IMR-90 (cell line): ENCODE results near the gene ZBTB4. TPM values are rescaled to one million over a fixed set of nuclear protein-coding genes. Genes with fewer than 3 reads are reported as not detected.

ENCODE experiments used
- ATAC-seq: fragments of 200-7000 bp; cut with Tn5 transposase; 2 replicates; pipeline ENCODE4 v1.9.1; 2020; ENCODE audit warnings: low read depth, mild to moderate bottlenecking, moderate library complexity
- BruUV-seq: library from RNA; stranded (reverse); fragments of 400-500 nt; replicated peaks from 2 replicates; lab custom pipeline; 2021; lab: Mats Ljungman, UMichigan
- CTCF ChIA-PET: fragments of 300-600 bp; formaldehyde crosslinking; extraction: SDS; loops from one replicate; lab custom pipeline; 2021; ENCODE audit warnings: antibody characterized with exemption; lab: Yijun Ruan, JAX
- POLR2A ChIA-PET: fragments of 300-600 bp; sonication (Branson Sonifier 250); formaldehyde crosslinking; loops from one replicate; lab custom pipeline; 2022; ENCODE audit warnings: antibody characterized with exemption; ENCODE audit not compliant: unreplicated experiment; lab: Charles Lee
- DNase-seq: peaks from one replicate; pipeline ENCODE4 v3.0.0; 2013
- H2AFZ ChIP-seq: replicated peaks from 2 replicates; pipeline ENCODE3; 2013; ENCODE audit warnings: low read length, mild to moderate bottlenecking; ENCODE audit not compliant: poor library complexity
- H2AK5ac ChIP-seq: 2 replicates; pipeline ENCODE4 v1.6.1; 2013; ENCODE audit warnings: low read depth, low read length, inconsistent platforms
- H2AK9ac ChIP-seq: replicated peaks from 2 replicates; pipeline ENCODE3; 2013; ENCODE audit warnings: mild to moderate bottlenecking, low read depth, low read length, moderate library complexity; ENCODE audit not compliant: poor library complexity
- H2BK120ac ChIP-seq: 2 replicates; pipeline ENCODE4 v1.6.1; 2013; ENCODE audit warnings: low read depth, low read length, inconsistent platforms
- H2BK15ac ChIP-seq: 3 replicates; pipeline ENCODE4 v1.6.1; 2013; ENCODE audit warnings: low read depth, low read length, inconsistent platforms
- H2BK20ac ChIP-seq: 2 replicates; pipeline ENCODE4 v1.6.1; 2013; ENCODE audit warnings: low read depth, mild to moderate bottlenecking, inconsistent platforms, low read length, moderate library complexity
- H2BK5ac ChIP-seq: 2 replicates; pipeline ENCODE4 v1.6.1; 2013; ENCODE audit warnings: mild to moderate bottlenecking, low read depth, low read length, inconsistent platforms; ENCODE audit not compliant: poor library complexity, severe bottlenecking
- H3K14ac ChIP-seq: replicated peaks from 2 replicates; pipeline ENCODE4 v1.6.1; 2013; ENCODE audit warnings: low read depth, low read length, inconsistent platforms
- H3K18ac ChIP-seq: 2 replicates; pipeline ENCODE4 v1.6.1; 2013; ENCODE audit warnings: low read depth, low read length, control low read depth
- H3K23ac ChIP-seq: 2 replicates; pipeline ENCODE4 v1.6.1; 2013; ENCODE audit warnings: low read depth, low read length, inconsistent platforms
- H3K27ac ChIP-seq: 2 replicates; pipeline ENCODE4 v1.5.1; 2013; ENCODE audit warnings: mild to moderate bottlenecking, control low read depth, low read length; ENCODE audit not compliant: insufficient read depth
- H3K27me3 ChIP-seq: 2 replicates; pipeline ENCODE4 v1.6.1; 2013; ENCODE audit warnings: low read length; ENCODE audit not compliant: control insufficient read depth, insufficient read depth
- H3K36me3 ChIP-seq: 2 replicates; pipeline ENCODE4 v1.6.1; 2013; ENCODE audit warnings: low read length, mixed read lengths; ENCODE audit not compliant: control insufficient read depth, insufficient read depth
- H3K4ac ChIP-seq: 2 replicates; pipeline ENCODE4 v1.6.1; 2013; ENCODE audit warnings: low read depth, low read length, inconsistent platforms
- H3K4me1 ChIP-seq: 2 replicates; pipeline ENCODE4 v1.6.1; 2013; ENCODE audit warnings: low read length, mixed read lengths; ENCODE audit not compliant: control insufficient read depth, insufficient read depth
- H3K4me2 ChIP-seq: 2 replicates; pipeline ENCODE4 v1.6.1; 2013; ENCODE audit warnings: low read depth, mild to moderate bottlenecking, control low read depth, low read length, moderate library complexity
- H3K4me3 ChIP-seq: 2 replicates; pipeline ENCODE4 v1.5.1; 2013; ENCODE audit warnings: low read depth, mild to moderate bottlenecking, control low read depth, low read length, moderate library complexity; ENCODE audit not compliant: insufficient read depth
- H3K56ac ChIP-seq: 2 replicates; pipeline ENCODE4 v1.6.1; 2013; ENCODE audit warnings: low read length, inconsistent platforms; ENCODE audit not compliant: insufficient read depth; ENCODE audit errors: extremely low read depth
- H3K79me1 ChIP-seq, 2 experiments: 2 replicates each; pipeline ENCODE4 v1.6.1; 2013; ENCODE audit warnings: low read length in 2 of 2, inconsistent platforms in 1 of 2, low read depth in 1 of 2
- H3K9ac ChIP-seq: 2 replicates; pipeline ENCODE4 v1.6.1; 2013; ENCODE audit warnings: low read depth, low read length, control low read depth
- H3K9me1 ChIP-seq: 2 replicates; pipeline ENCODE4 v1.6.1; 2013; ENCODE audit warnings: low read length, inconsistent platforms; ENCODE audit not compliant: insufficient read depth
- H3K9me3 ChIP-seq: 2 replicates; pipeline ENCODE4 v1.6.1; 2013; ENCODE audit warnings: low read length; ENCODE audit not compliant: control insufficient read depth, insufficient read depth
- H4K20me1 ChIP-seq: 2 replicates; pipeline ENCODE4 v1.6.1; 2013; ENCODE audit warnings: low read length, inconsistent platforms; ENCODE audit not compliant: insufficient read depth
- H4K5ac ChIP-seq: 2 replicates; pipeline ENCODE4 v1.6.1; 2013; ENCODE audit warnings: mild to moderate bottlenecking, low read depth, low read length, control low read depth
- H4K8ac ChIP-seq, 2 experiments: 2 replicates each; pipeline ENCODE4 v1.6.1; 2013; ENCODE audit warnings: low read depth in 2 of 2, low read length in 2 of 2, control low read depth in 1 of 2, inconsistent platforms in 1 of 2
- H4K91ac ChIP-seq: 2 replicates; pipeline ENCODE4 v1.6.1; 2013; ENCODE audit warnings: low read depth, low read length, inconsistent platforms; ENCODE audit not compliant: insufficient read depth
- BHLHE40 ChIP-seq: fragments of 150-350 bp; IDR thresholded peaks from 2 replicates; pipeline ENCODE4 v1.6.1; 2016; ENCODE audit warnings: mild to moderate bottlenecking, low read depth, low read length
- CEBPB ChIP-seq: IDR thresholded peaks from 2 replicates; pipeline ENCODE4 v1.6.1; 2012; ENCODE audit warnings: low read depth, low read length, improper control_type of control experiment
- CHD1 ChIP-seq: IDR thresholded peaks from 2 replicates; pipeline ENCODE4 v1.6.1; 2012; ENCODE audit warnings: low read depth, low read length, improper control_type of control experiment
- ELK1 ChIP-seq: fragments of 150-350 bp; IDR thresholded peaks from 2 replicates; pipeline ENCODE4 v1.6.1; 2016; ENCODE audit warnings: low read depth, mild to moderate bottlenecking, low read length, moderate library complexity, borderline replicate concordance
- FOS ChIP-seq: fragments of 150-350 bp; IDR thresholded peaks from 2 replicates; pipeline ENCODE4 v1.6.1; 2016; ENCODE audit warnings: low read depth, low read length
- MAFK ChIP-seq: IDR thresholded peaks from 2 replicates; pipeline ENCODE4 v1.6.1; 2012; ENCODE audit warnings: low read depth, low read length, improper control_type of control experiment
- MAZ ChIP-seq: IDR thresholded peaks from 2 replicates; pipeline ENCODE4 v1.6.1; 2012; ENCODE audit warnings: low read depth, mild to moderate bottlenecking, low read length, improper control_type of control experiment, moderate library complexity, borderline replicate concordance
- MXI1 ChIP-seq: IDR thresholded peaks from 2 replicates; pipeline ENCODE4 v1.6.1; 2012; ENCODE audit warnings: low read depth, mild to moderate bottlenecking, low read length, moderate library complexity, borderline replicate concordance
- NFE2L2 ChIP-seq: fragments of 150-350 bp; IDR thresholded peaks from 2 replicates; pipeline ENCODE4 v1.6.1; 2016; ENCODE audit warnings: low read depth, mild to moderate bottlenecking, low read length
- POLR2A ChIP-seq: IDR thresholded peaks from 2 replicates; pipeline ENCODE4 v1.6.1; 2012; ENCODE audit warnings: mild to moderate bottlenecking, low read depth, low read length
- RCOR1 ChIP-seq: IDR thresholded peaks from 2 replicates; pipeline ENCODE4 v1.6.1; 2012; ENCODE audit warnings: mild to moderate bottlenecking, low read length, improper control_type of control experiment; ENCODE audit not compliant: insufficient replicate concordance
- RFX5 ChIP-seq: IDR thresholded peaks from 2 replicates; pipeline ENCODE4 v1.8.0; 2012; ENCODE audit warnings: low read depth, mild to moderate bottlenecking, low read length, moderate library complexity
- SMC3 ChIP-seq: fragments of 150-350 bp; IDR thresholded peaks from 2 replicates; pipeline ENCODE4 v1.6.1; 2016; ENCODE audit warnings: low read depth, mild to moderate bottlenecking, antibody characterized with exemption, low read length, moderate library complexity
- USF2 ChIP-seq: fragments of 150-350 bp; IDR thresholded peaks from 2 replicates; pipeline ENCODE4 v1.6.1; 2017; ENCODE audit warnings: mild to moderate bottlenecking, antibody characterized with exemption, low read length, low read depth
- WGBS, 2 experiments: methylation state at CpG; one replicate each; pipeline versions ENCODE4 v1.1.5 to v1.1.7; 2013; ENCODE audit warnings: missing lambda C conversion rate in 2 of 2; ENCODE audit not compliant: insufficient read length in 1 of 2; ENCODE audit errors: extremely low coverage in 2 of 2; 5-methylcytosine and 5-hydroxymethylcytosine counted together
- dilution Hi-C: fragments of 300-500 bp; cut with HindIII; formaldehyde crosslinking; loops from one replicate; pipeline ENCODE4 v1.14.3; 2018; ENCODE audit warnings: low sequenced_read_pairs; ENCODE audit not compliant: unreplicated experiment
- in situ Hi-C: fragments of 300-500 bp; cut with MboI; formaldehyde crosslinking; loops from 3 replicates; pipeline ENCODE4 v1.14.3; 2019; ENCODE audit warnings: low sequenced_read_pairs, inconsistent platforms, mixed read lengths
- intact Hi-C: fragments of 100-400 bp; cut with micrococcal nuclease; formaldehyde crosslinking; loops from 2 replicates; pipeline ENCODE4 v1.10.0; 2022
- polyA plus RNA-seq, 3 experiments: library from polyadenylated mRNA; depleted of rRNA; stranded (reverse); fragments of >200 nt; gene quantifications; 2 replicates each; pipeline ENCODE4 v1.2.3, GENCODE V29; 2012; ENCODE audit warnings: low replicate concordance in 1 of 3
- total RNA-seq: library from RNA; depleted of rRNA; stranded (reverse); fragments of >200 nt; gene quantifications from 2 replicates; pipeline ENCODE4 v1.2.3, GENCODE V29; 2012

ZBTB4 gene
- total and polyA plus RNA-seq, 2 of the 4 experiments (the other 2 are of a cell fraction), result 6.3 to 20.3 TPM

GRCh38 chr17:7477392-7478275, 1.8 kb downstream of the ZBTB4 start:
- H4K8ac ChIP-seq, result peak overlapping the region; percentile 30 to 73; a peak in 3 of 4 replicates
- H4K91ac ChIP-seq, result peak overlapping the region; percentile 94
- peak overlapping the region; percentile 76 for H3K4me3 ChIP-seq
- no peaks in the 10 kb centered on the region for H3K9me3 ChIP-seq
- peak overlapping the region; percentile 94 for H3K9ac ChIP-seq
- H2BK15ac ChIP-seq, result no peak overlapping the region
- H2BK20ac ChIP-seq, result no peak overlapping the region
- peaks cover 59% of the 10 kb centered on the region for H4K20me1 ChIP-seq
- H3K18ac ChIP-seq, result peak overlapping the region; percentile 7; the same call in 1 of the 2 replicates
- ChIA-PET CTCF (interaction anchor here (2.2 kb wide), 1 partner anchor 41 kb away, joined by 10 read pairs; no protein-coding TSS in a partner anchor), POLR2A (interaction anchor here (0.6 to 1.0 kb wide), 3 partner anchors 17 to 83 kb away, joined by 3 to 8 read pairs (median 4); partner anchors contain the start of gene CHRNB1)
- WGBS, 2 experiments, result 24% methylated on average over 6 of the region's 26 CpGs; no CpG with 5 or more reads in 1 of the 2 experiments
- peak overlapping the region; percentile 86 for H2BK5ac ChIP-seq
- peak overlapping the region; percentile 74 for H3K14ac ChIP-seq
- H3K36me3 ChIP-seq, result peaks cover 5% of the 10 kb centered on the region; the same call in 1 of the 2 replicates
- intact Hi-C loops (loop anchor here (1.0 to 2.0 kb wide), 2 partner anchors 40 to 127 kb away; no protein-coding TSS in a partner anchor), dilution Hi-C loops (no loop called here), in situ Hi-C loops (no loop called here)
- H3K4me1 ChIP-seq, result peaks cover 23% of the 10 kb centered on the region
- H4K5ac ChIP-seq, result peak overlapping the region; percentile 0; the same call in 1 of the 2 replicates
- H3K23ac ChIP-seq, result peak overlapping the region; percentile 81
- peak overlapping the region; percentile 85 for H3K4me2 ChIP-seq
- peak overlapping the region; percentile 98 for H2AK9ac ChIP-seq
- H3K27me3 ChIP-seq, result no peaks in the 10 kb centered on the region
- ATAC-seq (peak; percentile 60), DNase-seq (peak; percentile 95)
- peaks cover 27% of the 10 kb centered on the region for H3K9me1 ChIP-seq
- H3K56ac ChIP-seq, result peak overlapping the region; percentile 84; the same call in 1 of the 2 replicates
- H2AFZ ChIP-seq, result peak overlapping the region; percentile 76
- TF ChIP-seq CEBPB (peak; percentile 76), USF2 (no peak; the same call in 1 of the 2 replicates), RCOR1 (no peak), ELK1 (no peak), POLR2A (peak; percentile 71; the same call in 1 of the 2 replicates), FOS (peak; percentile 11; the same call in 1 of the 2 replicates), NFE2L2 (no peak; the same call in 1 of the 2 replicates), MAZ (peak; percentile 59; the same call in 1 of the 2 replicates), CHD1 (no peak), BHLHE40 (peak; percentile 22; the same call in 1 of the 2 replicates), SMC3 (no peak), RFX5 (no peak), MXI1 (peak; percentile 97), MAFK (peak; percentile 62; the same call in 1 of the 2 replicates)
- peaks cover 5 to 67% of the 10 kb centered on the region in 2 experiments; a peak in 3 of 4 replicates for H3K79me1 ChIP-seq
- H3K27ac ChIP-seq, result peak overlapping the region; percentile 91
- peak overlapping the region; percentile 89 for H2AK5ac ChIP-seq
- peak overlapping the region; percentile 71 for H2BK120ac ChIP-seq
- no TSS peak for BruUV-seq
- peak overlapping the region; percentile 93 for H3K4ac ChIP-seq
